Activated T-helper 1 cell treated with anti-CD3 and anti-CD28 coated beads, Interleukin-12 subunit alpha, Interleukin-12 subunit beta, Interleukin-2, Interleukin-4 antibody, amounts not matched to agents 30 ng/mL and 10 ng/mL and 1 ng/mL, durations not matched to agents 14 hours and 24 hours and 36 hours (primary cell): Measurements from ENCODE around the gene RPL13A. TPM values are rescaled to one million over a fixed set of nuclear protein-coding genes. Genes with fewer than 3 reads are reported as not detected.
A peak's percentile ranks its signal among the peaks of the same experiment; 100 is the strongest.
"Not testable (repeated sequence)": the region's sequence is repeated elsewhere in the genome, so short reads cannot be mapped to it uniquely, and the experiment has no call there.

Experiments used
- DNase-seq: peaks from one replicate; pipeline ENCODE4 v3.0.0; 2021; ENCODE audit warnings: low spot score
- H3K27ac Mint-ChIP-seq: one replicate; pipeline ENCODE4 v1.8.0; 2021; ENCODE audit warnings: mild to moderate bottlenecking, mixed read lengths
- H3K27me3 Mint-ChIP-seq: one replicate; pipeline ENCODE4 v1.8.0; 2022; ENCODE audit warnings: mild to moderate bottlenecking, moderate library complexity, mixed read lengths; ENCODE audit not compliant: insufficient read depth
- H3K36me3 Mint-ChIP-seq: one replicate; pipeline ENCODE4 v1.8.0; 2021; ENCODE audit warnings: low read depth, mixed read lengths
- H3K4me1 Mint-ChIP-seq: one replicate; pipeline ENCODE4 v1.8.0; 2021; ENCODE audit warnings: low read depth, mixed read lengths
- H3K4me3 Mint-ChIP-seq: one replicate; pipeline ENCODE4 v1.8.0; 2021; ENCODE audit warnings: mild to moderate bottlenecking, moderate library complexity, mixed read lengths
- H3K9me3 Mint-ChIP-seq: one replicate; pipeline ENCODE4 v1.8.0; 2021; ENCODE audit warnings: mixed read lengths
- intact Hi-C: fragments of 100-400 bp; cut with micrococcal nuclease; formaldehyde crosslinking; loops from one replicate; pipeline ENCODE4 v1.15.1; 2024
- total RNA-seq: library from RNA; stranded (reverse); gene quantifications from 2 replicates; pipeline ENCODE4 v1.2.3, GENCODE V29; 2022

Gene RPL13A
- total RNA-seq, 1 donor from 2014 or later: 2,988 TPM

- H3K4me1 Mint-ChIP-seq: peaks cover 48% of the 10 kb centered on the region
- peaks cover 36% of the 10 kb centered on the region for H3K36me3 Mint-ChIP-seq
- H3K27me3 Mint-ChIP-seq: peaks cover under 1% of the 10 kb centered on the region
- no peak overlapping the region for H3K27ac Mint-ChIP-seq
- intact Hi-C loops: loop anchor here (10.0 kb wide), 1 partner anchor 183 kb away; no protein-coding TSS in a partner anchor
- H3K4me3 Mint-ChIP-seq: no peak overlapping the region
- no peak for DNase-seq
- no peaks in the 10 kb centered on the region for H3K9me3 Mint-ChIP-seq
Observed at GRCh38 chr19:49447485-49448431, 39.6 kb upstream of the RPL13A start.

DNA sequence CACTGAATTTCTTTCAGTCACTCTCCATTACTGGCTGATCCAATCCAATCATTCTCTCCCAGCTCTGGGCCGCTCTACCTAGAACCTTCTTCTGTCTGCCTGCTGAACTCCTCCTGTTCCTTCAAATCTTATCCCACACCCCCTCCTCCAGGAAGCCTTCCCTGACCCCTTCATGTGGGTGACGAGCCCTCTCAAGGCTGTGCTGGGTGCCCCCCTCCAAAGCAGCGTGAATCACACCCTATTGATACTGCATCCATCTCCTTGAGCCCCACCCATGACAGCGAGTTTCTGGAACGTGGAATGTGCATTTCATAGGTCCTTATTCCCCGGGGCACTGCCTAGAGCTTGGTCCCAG, 39.0 kb upstream of the RPL13A start:
- Mint-ChIP-seq H3K36me3 (peaks cover 36% of the 10 kb centered on the region), H3K9me3 (no peaks in the 10 kb centered on the region), H3K27ac (no peak overlapping the region), H3K4me1 (peaks cover 51% of the 10 kb centered on the region), H3K4me3 (peak overlapping the region; percentile 27), H3K27me3 (no peaks in the 10 kb centered on the region)
- no peak for DNase-seq
- intact Hi-C loops: loop anchor here (10.0 kb wide), 1 partner anchor 184 kb away; no protein-coding TSS in a partner anchor

GRCh38 chr19:49450405-49450804, 37.0 kb upstream of the RPL13A start:
- Mint-ChIP-seq H3K4me3 (peak overlapping the region; percentile 96), H3K4me1 (peaks cover 46% of the 10 kb centered on the region), H3K36me3 (peaks cover 36% of the 10 kb centered on the region), H3K27ac (peak overlapping the region; percentile 65), H3K27me3 (no peaks in the 10 kb centered on the region), H3K9me3 (no peaks in the 10 kb centered on the region)
- intact Hi-C loops: loop anchor here (2.0 to 10.0 kb wide), 2 partner anchors 226 to 576 kb away; partner anchors contain the start of genes PPP1R15A and PRMT1
- DNase-seq: no peak

GRCh38 chr19:49451430-49452181, 35.8 kb upstream of the RPL13A start, which contains the start of gene PIH1D1:
Gene PIH1D1, minus strand, starts transcription at chr19:49451814. Its CDS starts 240 bp downstream, at chr19:49451574.
- Mint-ChIP-seq H3K9me3 (no peaks in the 10 kb centered on the region), H3K27ac (peak within 1 kb of the TSS; percentile 99), H3K27me3 (no peaks in the 10 kb centered on the region), H3K36me3 (peaks cover 32% of the 10 kb centered on the region), H3K4me3 (peak within 1 kb of the TSS; percentile 96), H3K4me1 (peaks cover 55% of the 10 kb centered on the region)
- DNase-seq: peak; percentile 94
- intact Hi-C loops: loop anchor here (1.0 to 10.0 kb wide), 4 partner anchors 8 to 577 kb away; partner anchors contain the start of genes AKT1S1, PPP1R15A, PRMT1 and TBC1D17

GRCh38 chr19:49453013-49453756, 34.2 kb upstream of the RPL13A start, which contains the start of gene ALDH16A1:
Gene ALDH16A1, plus strand, starts transcription at chr19:49453225. Its CDS starts 107 bp downstream, at chr19:49453332.
- no peaks in the 10 kb centered on the region for H3K27me3 Mint-ChIP-seq
- no peaks in the 10 kb centered on the region for H3K9me3 Mint-ChIP-seq
- peak within 1 kb of the TSS; percentile 96 for H3K4me3 Mint-ChIP-seq
- H3K36me3 Mint-ChIP-seq: peaks cover 29% of the 10 kb centered on the region
- peak within 1 kb of the TSS; percentile 99 for H3K27ac Mint-ChIP-seq
- intact Hi-C loops: loop anchor here (1.0 to 10.0 kb wide), 8 partner anchors 16 to 578 kb away; partner anchors contain the start of genes AKT1S1, GYS1, PPP1R15A and RPL13A
- DNase-seq: peak; percentile 97
- peaks cover 56% of the 10 kb centered on the region for H3K4me1 Mint-ChIP-seq

DNA sequence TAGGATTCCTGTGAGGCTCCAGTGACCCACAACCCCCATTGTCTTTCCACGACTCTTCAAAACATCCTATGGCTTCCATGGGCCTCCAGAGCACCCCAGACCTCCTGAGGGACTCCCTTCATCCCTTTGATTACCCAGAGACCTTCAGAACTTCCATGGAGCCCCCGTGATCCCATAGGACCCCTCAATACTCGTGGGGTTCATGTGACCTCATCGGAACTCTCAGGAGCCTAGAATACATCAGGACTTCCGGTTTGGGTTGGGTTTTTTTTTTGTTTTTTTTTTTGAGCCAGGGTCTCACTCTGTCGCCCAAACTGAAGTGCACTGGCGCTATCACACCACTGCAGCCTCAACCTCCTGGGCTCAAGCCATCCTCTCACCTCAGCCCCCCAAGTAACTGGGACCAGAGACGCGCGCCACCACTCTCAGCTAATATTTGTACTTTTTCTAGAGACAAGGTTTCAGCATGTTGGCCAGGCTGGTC, 33.6 kb upstream of the RPL13A start:
- Mint-ChIP-seq H3K27me3 (no peaks in the 10 kb centered on the region), H3K4me3 (peak overlapping the region; percentile 96), H3K9me3 (no peaks in the 10 kb centered on the region), H3K27ac (peak overlapping the region; percentile 99), H3K4me1 (peaks cover 49% of the 10 kb centered on the region), H3K36me3 (peaks cover 23% of the 10 kb centered on the region)
- DNase-seq: no peak
- intact Hi-C loops: loop anchor here (1.0 to 10.0 kb wide), 8 partner anchors 16 to 579 kb away; partner anchors contain the start of genes AKT1S1, GYS1, PPP1R15A and RPL13A

DNA sequence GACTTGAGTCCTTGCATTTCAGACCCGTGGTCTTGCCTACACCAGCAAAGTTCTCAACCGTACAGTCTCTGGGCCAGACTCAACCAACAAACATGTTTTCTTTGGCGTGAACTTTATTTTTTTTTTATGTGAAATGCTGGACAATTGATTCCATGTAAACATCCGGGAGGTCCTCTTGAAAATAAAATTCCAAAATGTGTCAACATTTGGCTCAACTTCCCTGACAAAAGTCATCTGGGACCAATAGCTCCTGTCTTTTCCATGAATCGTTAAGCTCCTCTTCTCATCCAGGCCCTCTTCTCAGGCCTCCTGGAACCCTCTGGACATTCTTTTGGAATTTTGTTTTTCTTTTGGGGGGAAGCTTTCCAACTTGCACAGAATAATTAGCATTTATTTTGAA, 31.6 kb upstream of the RPL13A start:
- DNase-seq: no peak
- H3K27ac Mint-ChIP-seq: no peak overlapping the region
- H3K27me3 Mint-ChIP-seq: no peaks in the 10 kb centered on the region
- H3K36me3 Mint-ChIP-seq: peaks cover 8% of the 10 kb centered on the region
- intact Hi-C loops: loop anchor here (10.0 kb wide), 1 partner anchor 581 kb away; the partner anchor contains the start of gene PPP1R15A
- no peaks in the 10 kb centered on the region for H3K9me3 Mint-ChIP-seq
- peaks cover 35% of the 10 kb centered on the region for H3K4me1 Mint-ChIP-seq
- H3K4me3 Mint-ChIP-seq: peak overlapping the region; percentile 7

DNA sequence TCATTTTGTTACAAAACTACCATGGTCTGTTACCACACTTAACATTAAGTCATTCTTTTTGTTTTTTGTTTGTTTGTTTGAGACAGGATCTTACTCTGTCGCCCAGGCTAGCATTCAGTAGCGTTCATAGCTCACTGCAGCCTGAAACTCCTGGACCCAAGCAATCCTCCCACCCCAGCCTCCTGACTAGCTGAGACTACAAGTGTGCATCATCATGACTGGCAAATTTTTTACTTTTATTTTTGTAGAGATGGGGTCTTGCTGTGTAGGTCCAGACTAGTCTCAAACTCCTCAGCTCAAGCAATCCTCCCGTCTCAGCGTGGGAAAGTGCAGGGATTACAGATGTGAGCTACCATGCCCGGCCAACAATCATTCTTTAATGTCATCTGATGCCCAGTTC, 31.1 kb upstream of the RPL13A start:
- peak overlapping the region; percentile 7 for H3K4me3 Mint-ChIP-seq
- H3K36me3 Mint-ChIP-seq: peaks cover 7% of the 10 kb centered on the region
- no peaks in the 10 kb centered on the region for H3K9me3 Mint-ChIP-seq
- intact Hi-C loops: loop anchor here (10.0 kb wide), 1 partner anchor 582 kb away; the partner anchor contains the start of gene PPP1R15A
- no peak for DNase-seq
- no peak overlapping the region for H3K27ac Mint-ChIP-seq
- peaks cover 34% of the 10 kb centered on the region for H3K4me1 Mint-ChIP-seq
- no peaks in the 10 kb centered on the region for H3K27me3 Mint-ChIP-seq

- no peak for DNase-seq
- Mint-ChIP-seq H3K9me3 (no peaks in the 10 kb centered on the region), H3K36me3 (peaks cover 3% of the 10 kb centered on the region), H3K4me1 (peaks cover 22% of the 10 kb centered on the region), H3K27ac (no peak overlapping the region), H3K4me3 (no peak overlapping the region), H3K27me3 (no peaks in the 10 kb centered on the region)
- intact Hi-C loops: loop anchor here (10.0 kb wide), 1 partner anchor 584 kb away; the partner anchor contains the start of gene PPP1R15A
Observed at GRCh38 chr19:49458567-49458903, 28.9 kb upstream of the RPL13A start.

GRCh38 chr19:49459388-49459787, 28.0 kb upstream of the RPL13A start:
- H3K9me3 Mint-ChIP-seq: no peaks in the 10 kb centered on the region
- no peaks in the 10 kb centered on the region for H3K27me3 Mint-ChIP-seq
- H3K4me1 Mint-ChIP-seq: peaks cover 14% of the 10 kb centered on the region
- H3K4me3 Mint-ChIP-seq: no peak overlapping the region
- intact Hi-C loops: loop anchor here (10.0 kb wide), 1 partner anchor 585 kb away; the partner anchor contains the start of gene PPP1R15A
- no peak overlapping the region for H3K27ac Mint-ChIP-seq
- peaks cover 3% of the 10 kb centered on the region for H3K36me3 Mint-ChIP-seq
- DNase-seq: no peak

DNA sequence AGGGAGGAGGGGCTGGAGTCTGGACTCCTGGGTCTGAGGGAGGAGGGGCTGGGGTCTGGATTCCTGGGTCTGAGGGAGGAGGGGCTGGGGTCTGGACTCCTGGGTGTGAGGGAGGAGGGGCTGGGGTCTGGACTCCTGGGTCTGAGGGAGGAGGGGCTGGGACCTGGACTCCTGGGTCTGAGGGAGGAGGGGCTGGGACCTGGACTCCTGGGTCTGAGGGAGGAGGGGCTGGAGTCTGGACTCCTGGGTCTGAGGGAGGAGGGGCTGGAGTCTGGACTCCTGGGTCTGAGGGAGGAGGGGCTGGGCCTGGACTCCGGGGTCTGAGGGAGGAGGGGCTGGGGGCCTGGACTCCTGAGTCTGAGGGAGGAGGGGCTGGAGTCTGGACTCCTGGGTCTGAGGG, 26.3 kb upstream of the RPL13A start:
- H3K9me3 Mint-ChIP-seq, H3K4me1 Mint-ChIP-seq, intact Hi-C loops, H3K36me3 Mint-ChIP-seq, DNase-seq, H3K4me3 Mint-ChIP-seq, H3K27me3 Mint-ChIP-seq, H3K27ac Mint-ChIP-seq: not testable (repeated sequence)

DNA sequence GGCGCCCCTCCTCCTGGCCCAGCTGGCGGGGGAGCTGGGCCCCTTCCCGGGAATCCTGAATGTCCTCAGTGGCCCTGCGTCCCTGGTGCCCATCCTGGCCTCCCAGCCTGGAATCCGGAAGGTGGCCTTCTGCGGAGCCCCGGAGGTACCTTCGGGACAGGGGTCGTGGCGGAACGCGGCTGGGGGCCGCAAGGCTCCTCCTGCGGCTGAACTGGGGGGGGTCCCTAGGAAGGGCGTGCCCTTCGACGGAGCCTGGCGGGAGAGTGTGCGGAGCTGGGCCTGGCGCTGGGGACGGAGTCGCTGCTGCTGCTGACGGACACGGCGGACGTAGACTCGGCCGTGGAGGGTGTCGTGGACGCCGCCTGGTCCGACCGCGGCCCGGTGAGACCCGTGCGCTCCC, 25.8 kb upstream of the RPL13A start:
- H3K9me3 Mint-ChIP-seq: no peaks in the 10 kb centered on the region
- no peak overlapping the region for H3K27ac Mint-ChIP-seq
- intact Hi-C loops: no loop called here
- no peak for DNase-seq
- H3K4me1 Mint-ChIP-seq: peaks cover 2% of the 10 kb centered on the region
- no peak overlapping the region for H3K4me3 Mint-ChIP-seq
- H3K27me3 Mint-ChIP-seq: no peaks in the 10 kb centered on the region
- H3K36me3 Mint-ChIP-seq: no peaks in the 10 kb centered on the region
